Fibroblast of lung (primary cell): ENCODE measurements around the gene TTF2. TPM values are rescaled to one million over a fixed set of nuclear protein-coding genes. Genes with fewer than 3 reads are reported as not detected.

Experiments used
- DNase-seq, 2 donors: peaks; one replicate each; pipeline versions ENCODE4 v3.0.0 to v3.0.0-alpha.2; 2010; ENCODE audit warnings: low read depth in 2 of 2
- H2AFZ ChIP-seq: 2 replicates; pipeline ENCODE4 v1.5.1; 2012; ENCODE audit warnings: low read length, control low read depth, inconsistent platforms
- H3K27ac ChIP-seq: 2 replicates; pipeline ENCODE4 v1.5.1; 2011; ENCODE audit warnings: low read length, control low read depth; ENCODE audit not compliant: insufficient read depth
- H3K27me3 ChIP-seq: 2 replicates; pipeline ENCODE4 v1.5.1; 2011; ENCODE audit warnings: mild to moderate bottlenecking, low read length; ENCODE audit not compliant: control insufficient read depth, insufficient read depth
- H3K36me3 ChIP-seq: 2 replicates; pipeline ENCODE4 v1.5.1; 2011; ENCODE audit warnings: low read length; ENCODE audit not compliant: control insufficient read depth, insufficient read depth
- H3K4me1 ChIP-seq: 2 replicates; pipeline ENCODE4 v1.5.1; 2011; ENCODE audit warnings: low read length; ENCODE audit not compliant: control insufficient read depth, insufficient read depth; ENCODE audit errors: extremely low read depth
- H3K4me2 ChIP-seq: 2 replicates; pipeline ENCODE4 v1.5.1; 2011; ENCODE audit warnings: low read length, control low read depth; ENCODE audit not compliant: insufficient read depth; ENCODE audit errors: extremely low read depth
- H3K4me3 ChIP-seq, 4 experiments: fragments of 200-600 bp in 1 of 4; sonication (generic) in 1 of 4; replicated peaks in 1 of 4; 2 replicates each; pipeline ENCODE4 v1.5.1; 2011 to 2016; ENCODE audit warnings: low read length in 4 of 4, low read depth in 3 of 4, mild to moderate bottlenecking in 3 of 4, control low read depth in 2 of 4, inconsistent platforms in 1 of 4, mixed read lengths in 1 of 4; ENCODE audit not compliant: insufficient read depth in 1 of 4; ENCODE audit errors: control extremely low read depth in 1 of 4
- H3K79me2 ChIP-seq: 2 replicates; pipeline ENCODE4 v1.5.1; 2012; ENCODE audit warnings: mild to moderate bottlenecking, low read length, inconsistent platforms; ENCODE audit not compliant: control insufficient read depth, insufficient read depth
- H3K9ac ChIP-seq: 2 replicates; pipeline ENCODE4 v1.5.1; 2011; ENCODE audit warnings: mild to moderate bottlenecking, low read length, control low read depth; ENCODE audit not compliant: insufficient read depth
- H3K9me3 ChIP-seq: 2 replicates; pipeline ENCODE4 v1.5.1; 2012; ENCODE audit warnings: low read depth, low read length; ENCODE audit not compliant: control insufficient read depth, insufficient read depth
- H4K20me1 ChIP-seq: 2 replicates; pipeline ENCODE4 v1.5.1; 2011; ENCODE audit warnings: low read length; ENCODE audit not compliant: control insufficient read depth, insufficient read depth; ENCODE audit errors: extremely low read depth
- CTCF ChIP-seq, 2 donors: IDR thresholded peaks in 1 of 2; conservative IDR thresholded peaks in 1 of 2; 1 replicate in 1 of 2; 2 replicates in 1 of 2; pipeline ENCODE4 v1.5.1; 2011 to 2012; ENCODE audit warnings: low read length in 2 of 2, control low read depth in 1 of 2, inconsistent platforms in 1 of 2, low read depth in 1 of 2, mild to moderate bottlenecking in 1 of 2
- EZH2 ChIP-seq: IDR thresholded peaks from 2 replicates; pipeline ENCODE4 v1.5.1; 2012; ENCODE audit warnings: low read length, control low read depth, mild to moderate bottlenecking; ENCODE audit errors: missing control alignments
- polyA plus RNA-seq, 2 donors: library from polyadenylated mRNA; depleted of rRNA in 1 of 2; stranded (reverse) in 1 of 2; unstranded in 1 of 2; fragments of >200 nt; gene quantifications; 2 replicates each; pipeline ENCODE4 v1.2.1, GENCODE V29; 2011 to 2012; ENCODE audit warnings: missing spikeins in 1 of 2
- total RNA-seq: library from RNA; depleted of rRNA; stranded (reverse); fragments of >200 nt; gene quantifications from 2 replicates; pipeline ENCODE4 v1.2.1, GENCODE V29; 2014

Gene TTF2
- total and polyA plus RNA-seq, 2 donors (not counting 1 experiment from before 2014, with no cell fraction given): 10.0 to 13.2 TPM

- no peak overlapping the region for H3K27ac ChIP-seq
- DNase-seq: no peak
- H3K4me2 ChIP-seq: no peak overlapping the region
- no peaks in the 10 kb centered on the region for H3K4me1 ChIP-seq
- H3K27me3 ChIP-seq: no peaks in the 10 kb centered on the region
- H3K79me2 ChIP-seq: no peaks in the 10 kb centered on the region
- TF ChIP-seq EZH2 (no peak), CTCF (conservative IDR thresholded peaks at IDR 0.05 in 1 of 2, IDR thresholded peaks at IDR 0.05 in 1 of 2; ENCODE audit: low read depth in 1 of 2, low read length in 2 of 2) (no peak)
- no peaks in the 10 kb centered on the region for H4K20me1 ChIP-seq
- no peak overlapping the region for H3K9ac ChIP-seq
- no peaks in the 10 kb centered on the region for H3K36me3 ChIP-seq
- no peak overlapping the region for H2AFZ ChIP-seq
- no peaks in the 10 kb centered on the region for H3K9me3 ChIP-seq
- no peak overlapping the region for H3K4me3 ChIP-seq
Observed at GRCh38 chr1:117068580-117068979, 8.5 kb downstream of the TTF2 start.

GRCh38 chr1:117069220-117069844 lies 9.2 kb downstream of the TTF2 start:
- no peak for DNase-seq
- no peak overlapping the region for H3K9ac ChIP-seq
- no peak overlapping the region for H3K4me3 ChIP-seq
- no peak overlapping the region for H2AFZ ChIP-seq
- no peak for TF ChIP-seq CTCF (conservative IDR thresholded peaks at IDR 0.05 in 1 of 2, IDR thresholded peaks at IDR 0.05 in 1 of 2; ENCODE audit: low read depth in 1 of 2, low read length in 2 of 2)
- no peak for TF ChIP-seq EZH2
- no peaks in the 10 kb centered on the region for H3K79me2 ChIP-seq
- no peaks in the 10 kb centered on the region for H3K36me3 ChIP-seq
- no peaks in the 10 kb centered on the region for H4K20me1 ChIP-seq
- no peaks in the 10 kb centered on the region for H3K4me1 ChIP-seq
- no peaks in the 10 kb centered on the region for H3K9me3 ChIP-seq
- H3K27ac ChIP-seq: no peak overlapping the region
- H3K4me2 ChIP-seq: no peak overlapping the region
- H3K27me3 ChIP-seq: no peaks in the 10 kb centered on the region

GRCh38 chr1:117070124-117070523 lies 10.0 kb downstream of the TTF2 start:
- peak; percentile 34 to 90 for DNase-seq
- no peak for TF ChIP-seq CTCF (conservative IDR thresholded peaks at IDR 0.05 in 1 of 2, IDR thresholded peaks at IDR 0.05 in 1 of 2; ENCODE audit: low read depth in 1 of 2, low read length in 2 of 2)
- no peak for TF ChIP-seq EZH2
- no peak overlapping the region for H3K9ac ChIP-seq

More at GRCh38 chr1:117070124-117070523, 10.0 kb downstream of the TTF2 start:
- Histone ChIP-seq H3K4me3 (no peak overlapping the region), H3K36me3 (no peaks in the 10 kb centered on the region), H3K27me3 (no peaks in the 10 kb centered on the region), H2AFZ (no peak overlapping the region), H3K79me2 (no peaks in the 10 kb centered on the region), H3K4me1 (no peaks in the 10 kb centered on the region), H3K4me2 (no peak overlapping the region), H3K9me3 (no peaks in the 10 kb centered on the region), H4K20me1 (no peaks in the 10 kb centered on the region), H3K27ac (no peak overlapping the region)
